Liver (tissue), 9 donors: ENCODE data around the gene PAPOLA. TPM values are rescaled to one million over a fixed set of nuclear protein-coding genes. Genes with fewer than 3 reads are reported as not detected.

ENCODE experiments used
- DNase-seq: peaks from one replicate; pipeline ENCODE4 v3.0.0-alpha.2; 2017; ENCODE audit warnings: low spot score
- H3K27ac ChIP-seq, 2 donors: one replicate each; pipeline ENCODE4 v1.7.0; 2013; ENCODE audit warnings: inconsistent platforms in 2 of 2, low read length in 2 of 2, control low read depth in 1 of 2, low read depth in 1 of 2, mild to moderate bottlenecking in 1 of 2
- H3K27me3 ChIP-seq, 4 donors: one replicate each; pipeline versions ENCODE4 v1.6.1 to v1.7.0; 2013; ENCODE audit warnings: low read length in 3 of 4, inconsistent platforms in 1 of 4, mild to moderate bottlenecking in 1 of 4, moderate library complexity in 1 of 4; ENCODE audit not compliant: control insufficient read depth in 4 of 4, insufficient read depth in 4 of 4
- H3K36me3 ChIP-seq, 4 donors: one replicate each; pipeline versions ENCODE4 v1.6.1 to v1.7.0; 2013; ENCODE audit warnings: low read length in 3 of 4, mild to moderate bottlenecking in 3 of 4, low read depth in 1 of 4, moderate library complexity in 1 of 4; ENCODE audit not compliant: control insufficient read depth in 4 of 4, insufficient read depth in 3 of 4
- H3K4me1 ChIP-seq, 4 donors: one replicate each; pipeline versions ENCODE4 v1.6.1 to v1.7.0; 2013; ENCODE audit warnings: low read length in 3 of 4, mild to moderate bottlenecking in 3 of 4, moderate library complexity in 1 of 4; ENCODE audit not compliant: control insufficient read depth in 4 of 4, insufficient read depth in 4 of 4
- H3K4me3 ChIP-seq, 3 donors: one replicate each; pipeline versions ENCODE4 v1.6.1 to v1.7.0; 2013; ENCODE audit warnings: low read length in 3 of 3, control low read depth in 1 of 3, low read depth in 1 of 3, mild to moderate bottlenecking in 1 of 3
- H3K9ac ChIP-seq, 2 donors: one replicate each; pipeline ENCODE4 v1.7.0; 2013; ENCODE audit warnings: low read length in 2 of 2, mild to moderate bottlenecking in 2 of 2, moderate library complexity in 2 of 2, control low read depth in 1 of 2, low read depth in 1 of 2
- H3K9me3 ChIP-seq, 4 donors: one replicate each; pipeline versions ENCODE4 v1.6.1 to v1.7.0; 2013; ENCODE audit warnings: low read length in 3 of 4; ENCODE audit not compliant: control insufficient read depth in 4 of 4
- ATF3 ChIP-seq: IDR thresholded peaks from 2 replicates; pipeline ENCODE4 v1.6.1; 2016; ENCODE audit warnings: antibody characterized with exemption
- CTCF ChIP-seq: fragments of 150-350 bp; IDR thresholded peaks from 2 replicates; pipeline ENCODE4 v1.5.1; 2017; ENCODE audit warnings: improper control_type of control experiment, low read depth, low read length; ENCODE audit not compliant: missing input control
- EGR1 ChIP-seq, 2 donors: IDR thresholded peaks; 2 replicates each; pipeline ENCODE4 v1.6.1; 2016 to 2018; ENCODE audit warnings: antibody characterized with exemption in 2 of 2, low read depth in 2 of 2
- FOXA1 ChIP-seq: IDR thresholded peaks from 2 replicates; pipeline ENCODE4 v1.6.1; 2016; ENCODE audit warnings: antibody characterized with exemption
- FOXA2 ChIP-seq: IDR thresholded peaks from 2 replicates; pipeline ENCODE4 v1.6.1; 2016; ENCODE audit warnings: antibody characterized with exemption
- GABPA ChIP-seq, 2 donors: IDR thresholded peaks in 1 of 2; conservative IDR thresholded peaks in 1 of 2; 2 replicates each; pipeline ENCODE4 v1.6.1; 2016; ENCODE audit warnings: antibody characterized with exemption in 2 of 2, mild to moderate bottlenecking in 1 of 2, moderate library complexity in 1 of 2
- HNF4A ChIP-seq, 2 donors: conservative IDR thresholded peaks; 2 replicates each; pipeline ENCODE4 v1.6.1; 2016; ENCODE audit warnings: antibody characterized with exemption in 2 of 2, mild to moderate bottlenecking in 2 of 2
- HNF4G ChIP-seq: IDR thresholded peaks from 2 replicates; pipeline ENCODE4 v1.6.1; 2016; ENCODE audit warnings: antibody characterized with exemption
- JUND ChIP-seq, 2 donors: IDR thresholded peaks; 2 replicates each; pipeline ENCODE4 v1.6.1; 2016; ENCODE audit warnings: antibody characterized with exemption in 2 of 2
- NR2F2 ChIP-seq: IDR thresholded peaks from 2 replicates; pipeline ENCODE4 v1.6.1; 2016; ENCODE audit warnings: antibody characterized with exemption
- RAD21 ChIP-seq, 2 donors: IDR thresholded peaks; 2 replicates each; pipeline ENCODE4 v1.6.1; 2016; ENCODE audit warnings: antibody characterized with exemption in 2 of 2, mild to moderate bottlenecking in 2 of 2
- RXRA ChIP-seq, 2 donors: IDR thresholded peaks; 2 replicates each; pipeline ENCODE4 v1.6.1; 2017 to 2018; ENCODE audit warnings: antibody characterized with exemption in 2 of 2, mild to moderate bottlenecking in 1 of 2
- SP1 ChIP-seq: IDR thresholded peaks from 2 replicates; pipeline ENCODE4 v1.6.1; 2018; ENCODE audit warnings: antibody characterized with exemption, mild to moderate bottlenecking
- TAF1 ChIP-seq: conservative IDR thresholded peaks from 2 replicates; pipeline ENCODE4 v1.6.1; 2016; ENCODE audit warnings: antibody characterized with exemption, mild to moderate bottlenecking
- YY1 ChIP-seq: IDR thresholded peaks from 2 replicates; pipeline ENCODE4 v1.6.1; 2016; ENCODE audit warnings: antibody characterized with exemption, mild to moderate bottlenecking
- WGBS: extraction: QIAGEN DNeasy Blood & Tissue Kit; methylation state at CpG from one replicate; pipeline ENCODE4 v1.1.7; 2013; 5-methylcytosine and 5-hydroxymethylcytosine counted together
- polyA plus RNA-seq, 2 donors: library from polyadenylated mRNA; stranded (reverse) in 1 of 2; unstranded in 1 of 2; fragments of 200-250 nt in 1 of 2; fragments of >200 nt in 1 of 2; fragmentation: Nextera tagmentation in 1 of 2; extraction: Ambion mirVana in 1 of 2; gene quantifications; one replicate each; pipeline versions ENCODE4 v1.2.1 to v1.2.3, GENCODE V29; 2013 to 2015
- total RNA-seq, 2 donors: library from RNA; depleted of rRNA; stranded (reverse); fragments of >200 nt; gene quantifications; one replicate each; pipeline ENCODE4 v1.2.3, GENCODE V29; 2014
- TF ChIP-seq, protein P1 (sequence below): IDR thresholded peaks from 2 replicates; pipeline ENCODE4 v1.6.1; 2016; ENCODE audit warnings: antibody characterized with exemption, mild to moderate bottlenecking
- TF ChIP-seq, protein P2 (sequence below): IDR thresholded peaks from 2 replicates; pipeline ENCODE4 v1.6.1; 2016; ENCODE audit warnings: antibody characterized with exemption
- TF ChIP-seq, protein P3 (sequence below): IDR thresholded peaks from 2 replicates; pipeline ENCODE4 v1.6.1; 2016; ENCODE audit warnings: antibody characterized with exemption
- donor health status: healthy.
- donor health status: healthy.
- donor health status: healthy.
- donor health status: healthy.
- donor health status: healthy.

The PAPOLA gene
- total and polyA plus RNA-seq, 4 donors: 29.4 to 107 (median 71.6) TPM

DNA sequence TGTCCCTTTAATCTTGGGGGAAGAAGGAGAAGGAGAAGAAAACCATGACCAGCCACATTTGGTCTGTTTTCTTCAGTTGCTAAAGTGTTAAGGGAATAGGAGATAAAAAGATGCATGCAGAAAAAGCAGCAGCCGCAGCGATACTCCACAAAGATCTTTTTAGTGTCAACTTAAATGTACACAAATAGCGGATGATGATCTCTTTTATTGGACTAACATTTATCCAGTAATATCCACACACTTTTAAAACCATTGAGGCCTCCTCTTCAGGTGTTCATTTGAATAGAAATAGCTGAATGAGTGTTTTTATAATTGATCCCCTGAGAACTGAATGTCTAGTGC lies 83.5 kb downstream of the PAPOLA start:
- Histone ChIP-seq H3K36me3 (no peaks in the 10 kb centered on the region), H3K4me1 (no peaks in the 10 kb centered on the region), H3K27ac (no peak overlapping the region), H3K27me3 (no peaks in the 10 kb centered on the region), H3K9ac (no peak overlapping the region), H3K4me3 (no peak overlapping the region), H3K9me3 (no peaks in the 10 kb centered on the region)
- WGBS: 85% methylated on average over 3 of the region's 3 CpGs
- no peak for DNase-seq
- TF ChIP-seq EGR1 (IDR thresholded peaks at IDR 0.05; ENCODE audit: low read depth in 2 of 2) (no peak), FOXA1 (no peak), SP1 (no peak), GABPA (IDR thresholded peaks at IDR 0.05 in 1 of 2, conservative IDR thresholded peaks at IDR 0.05 in 1 of 2) (no peak), RAD21 (IDR thresholded peaks at IDR 0.05) (no peak)
- TF ChIP-seq, protein P1, sequence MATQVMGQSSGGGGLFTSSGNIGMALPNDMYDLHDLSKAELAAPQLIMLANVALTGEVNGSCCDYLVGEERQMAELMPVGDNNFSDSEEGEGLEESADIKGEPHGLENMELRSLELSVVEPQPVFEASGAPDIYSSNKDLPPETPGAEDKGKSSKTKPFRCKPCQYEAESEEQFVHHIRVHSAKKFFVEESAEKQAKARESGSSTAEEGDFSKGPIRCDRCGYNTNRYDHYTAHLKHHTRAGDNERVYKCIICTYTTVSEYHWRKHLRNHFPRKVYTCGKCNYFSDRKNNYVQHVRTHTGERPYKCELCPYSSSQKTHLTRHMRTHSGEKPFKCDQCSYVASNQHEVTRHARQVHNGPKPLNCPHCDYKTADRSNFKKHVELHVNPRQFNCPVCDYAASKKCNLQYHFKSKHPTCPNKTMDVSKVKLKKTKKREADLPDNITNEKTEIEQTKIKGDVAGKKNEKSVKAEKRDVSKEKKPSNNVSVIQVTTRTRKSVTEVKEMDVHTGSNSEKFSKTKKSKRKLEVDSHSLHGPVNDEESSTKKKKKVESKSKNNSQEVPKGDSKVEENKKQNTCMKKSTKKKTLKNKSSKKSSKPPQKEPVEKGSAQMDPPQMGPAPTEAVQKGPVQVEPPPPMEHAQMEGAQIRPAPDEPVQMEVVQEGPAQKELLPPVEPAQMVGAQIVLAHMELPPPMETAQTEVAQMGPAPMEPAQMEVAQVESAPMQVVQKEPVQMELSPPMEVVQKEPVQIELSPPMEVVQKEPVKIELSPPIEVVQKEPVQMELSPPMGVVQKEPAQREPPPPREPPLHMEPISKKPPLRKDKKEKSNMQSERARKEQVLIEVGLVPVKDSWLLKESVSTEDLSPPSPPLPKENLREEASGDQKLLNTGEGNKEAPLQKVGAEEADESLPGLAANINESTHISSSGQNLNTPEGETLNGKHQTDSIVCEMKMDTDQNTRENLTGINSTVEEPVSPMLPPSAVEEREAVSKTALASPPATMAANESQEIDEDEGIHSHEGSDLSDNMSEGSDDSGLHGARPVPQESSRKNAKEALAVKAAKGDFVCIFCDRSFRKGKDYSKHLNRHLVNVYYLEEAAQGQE: no peak
- TF ChIP-seq, protein P2, sequence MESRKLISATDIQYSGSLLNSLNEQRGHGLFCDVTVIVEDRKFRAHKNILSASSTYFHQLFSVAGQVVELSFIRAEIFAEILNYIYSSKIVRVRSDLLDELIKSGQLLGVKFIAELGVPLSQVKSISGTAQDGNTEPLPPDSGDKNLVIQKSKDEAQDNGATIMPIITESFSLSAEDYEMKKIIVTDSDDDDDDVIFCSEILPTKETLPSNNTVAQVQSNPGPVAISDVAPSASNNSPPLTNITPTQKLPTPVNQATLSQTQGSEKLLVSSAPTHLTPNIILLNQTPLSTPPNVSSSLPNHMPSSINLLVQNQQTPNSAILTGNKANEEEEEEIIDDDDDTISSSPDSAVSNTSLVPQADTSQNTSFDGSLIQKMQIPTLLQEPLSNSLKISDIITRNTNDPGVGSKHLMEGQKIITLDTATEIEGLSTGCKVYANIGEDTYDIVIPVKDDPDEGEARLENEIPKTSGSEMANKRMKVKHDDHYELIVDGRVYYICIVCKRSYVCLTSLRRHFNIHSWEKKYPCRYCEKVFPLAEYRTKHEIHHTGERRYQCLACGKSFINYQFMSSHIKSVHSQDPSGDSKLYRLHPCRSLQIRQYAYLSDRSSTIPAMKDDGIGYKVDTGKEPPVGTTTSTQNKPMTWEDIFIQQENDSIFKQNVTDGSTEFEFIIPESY: no peak

GRCh38 chr14:96586056-96586455 lies 83.9 kb downstream of the PAPOLA start:
- Histone ChIP-seq H3K4me1 (no peaks in the 10 kb centered on the region), H3K9me3 (no peaks in the 10 kb centered on the region), H3K4me3 (no peak overlapping the region), H3K36me3 (no peaks in the 10 kb centered on the region), H3K27ac (no peak overlapping the region), H3K27me3 (no peaks in the 10 kb centered on the region), H3K9ac (no peak overlapping the region)
- TF ChIP-seq, protein P2: no peak
- TF ChIP-seq SP1 (no peak), HNF4A (conservative IDR thresholded peaks at IDR 0.05) (no peak), NR2F2 (no peak), JUND (IDR thresholded peaks at IDR 0.05) (no peak), TAF1 (no peak), YY1 (no peak), RAD21 (IDR thresholded peaks at IDR 0.05) (no peak), HNF4G (no peak), EGR1 (IDR thresholded peaks at IDR 0.05; ENCODE audit: low read depth in 2 of 2) (no peak), GABPA (IDR thresholded peaks at IDR 0.05 in 1 of 2, conservative IDR thresholded peaks at IDR 0.05 in 1 of 2) (no peak), ATF3 (no peak), FOXA1 (no peak), RXRA (IDR thresholded peaks at IDR 0.05) (no peak), CTCF (no peak), FOXA2 (no peak)
- TF ChIP-seq, protein P1: no peak
- TF ChIP-seq, protein P3, sequence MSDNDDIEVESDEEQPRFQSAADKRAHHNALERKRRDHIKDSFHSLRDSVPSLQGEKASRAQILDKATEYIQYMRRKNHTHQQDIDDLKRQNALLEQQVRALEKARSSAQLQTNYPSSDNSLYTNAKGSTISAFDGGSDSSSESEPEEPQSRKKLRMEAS: no peak
- DNase-seq: peak; percentile 29
- WGBS: 83% methylated on average over 11 of the region's 11 CpGs
